ENCODE data around the gene RXFP2. TPM values are rescaled to one million over a fixed set of nuclear protein-coding genes. Genes with fewer than 3 reads are reported as not detected.

RXFP2 gene
- total and polyA plus RNA-seq, 2 of the 8 experiments (the other 6 are each of a cell fraction or from before 2014, with no cell fraction given), result not detected

- Histone ChIP-seq H3K36me3 (ENCODE audit: control insufficient read depth in 2 of 4, insufficient read depth in 4 of 4, low read length in 3 of 4) (no peaks in the 10 kb centered on the region), H3K4ac (replicated peaks; ENCODE audit: insufficient read length, low read depth, low read length) (no peak overlapping the region), H3K27ac (ENCODE audit: low read depth, low read length) (no peak overlapping the region), H4K20me1 (replicated peaks in 1 of 2; ENCODE audit: control insufficient read depth in 1 of 2, insufficient read depth in 2 of 2, low read length in 2 of 2) (no peaks in the 10 kb centered on the region), H3K4me3 (ENCODE audit: extremely low read depth in 1 of 4, insufficient read depth in 2 of 4, low read depth in 3 of 4, low read length in 4 of 4) (no peak overlapping the region), H3K18ac (ENCODE audit: extremely low read depth, low read length) (no peak overlapping the region), H3K9ac (replicated peaks in 1 of 4; ENCODE audit: extremely low read depth in 1 of 4, low read depth in 3 of 4, low read length in 3 of 4) (no peak overlapping the region), H3K14ac (ENCODE audit: insufficient read length) (no peak overlapping the region), H2BK5ac (ENCODE audit: low read depth, low read length) (no peak overlapping the region), H2BK120ac (replicated peaks; ENCODE audit: low read depth, low read length) (no peak overlapping the region), H4K91ac (replicated peaks; ENCODE audit: insufficient read length, low read length) (no peak overlapping the region), H3K4me1 (replicated peaks in 1 of 4; ENCODE audit: control insufficient read depth in 3 of 4, insufficient read depth in 4 of 4, low read length in 3 of 4) (no peaks in the 10 kb centered on the region), H3K9me3 (ENCODE audit: insufficient read depth in 2 of 2, low read depth in 1 of 2, low read length in 1 of 2) (no peaks in the 10 kb centered on the region), H2AK5ac (ENCODE audit: low read depth, low read length) (no peak overlapping the region), H3K79me2 (ENCODE audit: control insufficient read depth in 1 of 2, insufficient read depth in 2 of 2, low read length in 2 of 2) (no peaks in the 10 kb centered on the region), H2AFZ (ENCODE audit: low read length) (no peak overlapping the region), H4K8ac (ENCODE audit: extremely low read depth, insufficient read depth, low read length) (no peak overlapping the region), H3K23me2 (ENCODE audit: low read depth, low read length) (peaks cover 3% of the 10 kb centered on the region; the same call in 1 of the 2 replicates), H3K4me2 (ENCODE audit: insufficient read depth in 1 of 2, low read depth in 2 of 2, low read length in 2 of 2) (no peak overlapping the region), H2BK20ac (ENCODE audit: low read length) (no peak overlapping the region), H4K5ac (ENCODE audit: insufficient read length, low read depth, low read length) (no peak overlapping the region), H3K27me3 (replicated peaks in 1 of 4; ENCODE audit: control insufficient read depth in 3 of 4, extremely low read depth in 1 of 4, insufficient read depth in 3 of 4, low read length in 3 of 4) (peaks cover 0 to 10% (median 8%) of the 10 kb centered on the region in 4 experiments; a peak in 6 of 7 replicates), H3K79me1 (ENCODE audit: low read depth, low read length) (no peaks in the 10 kb centered on the region; the same call in 1 of the 2 replicates), H2BK12ac (ENCODE audit: low read depth, low read length) (no peak overlapping the region), H3K23ac (ENCODE audit: insufficient read length) (no peak overlapping the region), H3K56ac (replicated peaks; ENCODE audit: insufficient read length, low read depth, low read length) (no peak overlapping the region), H2BK15ac (ENCODE audit: low read length) (no peak overlapping the region)
- no peak for DNase-seq (ENCODE audit: low read depth in 1 of 2, low spot score in 2 of 2)
- POLR2A ChIA-PET (ENCODE audit: partially characterized antibody), result no interaction called here
- CTCF ChIA-PET (ENCODE audit: partially characterized antibody), result no interaction called here
- no peak for FAIRE-seq
- WGBS, 2 experiments (ENCODE audit: extremely low coverage in 1 of 2, insufficient coverage in 1 of 2, insufficient read length in 1 of 2, insufficient replicate concordance in 2 of 2, low coverage in 1 of 2, low lambda C conversion rate in 2 of 2, missing lambda C conversion rate in 1 of 2), result 89% methylated on average over 6 of the region's 6 CpGs; no CpG with 5 or more reads in 1 of the 2 experiments
- no peak for TF ChIP-seq BACH1 (IDR thresholded peaks at IDR 0.05; ENCODE audit: low read length)
- TF ChIP-seq CREB1 (IDR thresholded peaks at IDR 0.05), result no peak
- no peak for TF ChIP-seq SP2 (IDR thresholded peaks at IDR 0.05; ENCODE audit: low read length)
- no peak for TF ChIP-seq JUN (IDR thresholded peaks at IDR 0.05; ENCODE audit: low read depth, low read length)
- no peak for TF ChIP-seq SIN3A (conservative IDR thresholded peaks at IDR 0.05 in 1 of 2, IDR thresholded peaks at IDR 0.05 in 1 of 2; ENCODE audit: low read depth in 1 of 2, low read length in 2 of 2)
- no peak for TF ChIP-seq GTF2F1 (IDR thresholded peaks at IDR 0.05; ENCODE audit: borderline replicate concordance, low read depth, low read length)
- no peak for TF ChIP-seq SP1 (IDR thresholded peaks at IDR 0.05; ENCODE audit: low read depth, low read length)
- no peak for TF ChIP-seq TAF1 (IDR thresholded peaks at IDR 0.05; ENCODE audit: low read depth, low read length)
- TF ChIP-seq, protein P1, sequence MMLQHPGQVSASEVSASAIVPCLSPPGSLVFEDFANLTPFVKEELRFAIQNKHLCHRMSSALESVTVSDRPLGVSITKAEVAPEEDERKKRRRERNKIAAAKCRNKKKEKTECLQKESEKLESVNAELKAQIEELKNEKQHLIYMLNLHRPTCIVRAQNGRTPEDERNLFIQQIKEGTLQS (IDR thresholded peaks at IDR 0.05; ENCODE audit: insufficient read depth, low read depth, low read length), result no peak
- no peak for TF ChIP-seq RBBP5 (IDR thresholded peaks at IDR 0.05; ENCODE audit: borderline replicate concordance, low read depth, low read length)
- TF ChIP-seq NRF1 (IDR thresholded peaks at IDR 0.05; ENCODE audit: low read depth, low read length), result no peak
- no peak for TF ChIP-seq CHD1 (IDR thresholded peaks at IDR 0.05; ENCODE audit: low read depth, low read length)
- no peak for TF ChIP-seq ASH2L (IDR thresholded peaks at IDR 0.05; ENCODE audit: low read length)
- TF ChIP-seq SUZ12 (IDR thresholded peaks at IDR 0.05; ENCODE audit: low read length), result no peak
Measured at GRCh38 chr13:31851216-31851615, 111.9 kb downstream of the RXFP2 start.
